Naive B cell (primary cell): Measurements from ENCODE around the gene PHEX. TPM values are rescaled to one million over a fixed set of nuclear protein-coding genes. Genes with fewer than 3 reads are reported as not detected.

Source experiments
- ATAC-seq, 2 donors: fragments of 150-1000 bp; cut with Tn5 transposase; 2 replicates each; pipeline ENCODE4 v1.10.0; 2021; ENCODE audit warnings: low read depth in 2 of 2, mild to moderate bottlenecking in 2 of 2, moderate library complexity in 2 of 2
- DNase-seq: peaks from one replicate; pipeline ENCODE4 v3.0.0; 2022
- H3K27ac Mint-ChIP-seq, 6 donors: one replicate each; pipeline ENCODE4 v1.8.0; 2020 to 2022; ENCODE audit warnings: mild to moderate bottlenecking in 6 of 6, mixed read lengths in 6 of 6, moderate library complexity in 5 of 6, inconsistent platforms in 2 of 6
- H3K27me3 Mint-ChIP-seq, 3 donors: one replicate each; pipeline ENCODE4 v1.8.0; 2021 to 2022; ENCODE audit warnings: mixed read lengths in 3 of 3, mild to moderate bottlenecking in 1 of 3
- H3K36me3 Mint-ChIP-seq, 2 donors: one replicate each; pipeline ENCODE4 v1.8.0; 2020 to 2022; ENCODE audit warnings: mixed read lengths in 2 of 2, inconsistent platforms in 1 of 2, mild to moderate bottlenecking in 1 of 2
- H3K4me1 Mint-ChIP-seq, 3 donors: one replicate each; pipeline ENCODE4 v1.8.0; 2020 to 2022; ENCODE audit warnings: mixed read lengths in 3 of 3, inconsistent platforms in 1 of 3, mild to moderate bottlenecking in 1 of 3, moderate library complexity in 1 of 3
- H3K4me3 Mint-ChIP-seq, 8 donors: one replicate each; pipeline ENCODE4 v1.8.0; 2020 to 2022; ENCODE audit warnings: mild to moderate bottlenecking in 8 of 8, mixed read lengths in 8 of 8, moderate library complexity in 8 of 8, inconsistent platforms in 2 of 8
- H3K9me3 Mint-ChIP-seq, 7 donors: one replicate each; pipeline ENCODE4 v1.8.0; 2020 to 2022; ENCODE audit warnings: mixed read lengths in 7 of 7, mild to moderate bottlenecking in 5 of 7, inconsistent platforms in 2 of 7, moderate library complexity in 1 of 7
- polyA plus RNA-seq, 6 donors: library from polyadenylated mRNA; unstranded; fragments of 300-500 nt; fragmentation: Illumina TruSeq; gene quantifications; one replicate each; pipeline ENCODE4 v1.2.3, GENCODE V29; 2021; ENCODE audit warnings: low read depth in 6 of 6

PHEX gene
- polyA plus RNA-seq, 6 donors from 2014 or later: 0.06 to 0.55 (median 0.18) TPM; not detected in 2

GRCh38 chrX:22021751-22022324 lies 10.3 kb upstream of the PHEX start:
- Mint-ChIP-seq H3K4me3 (no peak overlapping the region), H3K36me3 (peaks cover 0 to 5% of the 10 kb centered on the region in 2 donors), H3K27ac (no peak overlapping the region), H3K4me1 (peaks cover 0 to 9% (median 2%) of the 10 kb centered on the region in 3 donors), H3K9me3 (peaks cover 0 to 4% (median 0%) of the 10 kb centered on the region in 7 donors), H3K27me3 (no peaks in the 10 kb centered on the region)
- ATAC-seq (no peak), DNase-seq (no peak)

DNA sequence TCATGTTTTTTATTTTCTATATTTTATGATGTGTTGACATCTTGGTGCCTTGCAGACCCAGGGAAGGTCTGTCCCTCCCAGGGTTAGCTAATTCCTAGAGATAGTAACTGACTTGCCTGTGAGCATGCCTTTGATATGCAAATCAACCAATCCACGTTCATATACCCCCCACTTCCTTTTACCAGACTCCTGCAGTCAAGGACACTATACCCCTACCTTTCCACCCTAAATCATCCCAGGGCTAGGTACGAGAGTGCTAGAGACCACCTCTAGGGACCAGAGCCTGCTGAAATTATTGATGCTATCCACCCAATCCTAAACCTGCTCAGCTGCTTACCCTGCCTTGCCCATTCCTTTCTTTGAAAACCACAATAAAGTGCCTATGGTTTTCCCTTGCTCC lies 7.5 kb upstream of the PHEX start:
- no peak overlapping the region for H3K27ac Mint-ChIP-seq
- H3K36me3 Mint-ChIP-seq: peaks cover 0 to 5% of the 10 kb centered on the region in 2 donors
- H3K4me3 Mint-ChIP-seq: no peak overlapping the region
- no peaks in the 10 kb centered on the region for H3K27me3 Mint-ChIP-seq
- peaks cover 4 to 15% (median 8%) of the 10 kb centered on the region in 3 donors for H3K4me1 Mint-ChIP-seq
- DNase-seq (no peak), ATAC-seq (no peak)
- H3K9me3 Mint-ChIP-seq: peaks cover 0 to 4% (median 0%) of the 10 kb centered on the region in 7 donors

GRCh38 chrX:22025751-22026150 lies 6.4 kb upstream of the PHEX start:
- peak overlapping the region in 1 of 8 donors; percentile 66 for H3K4me3 Mint-ChIP-seq
- H3K9me3 Mint-ChIP-seq: peaks cover 0 to 4% (median 0%) of the 10 kb centered on the region in 7 donors
- ATAC-seq: no peak
- H3K27ac Mint-ChIP-seq: no peak overlapping the region
- peaks cover 0 to 5% of the 10 kb centered on the region in 2 donors for H3K36me3 Mint-ChIP-seq
- H3K4me1 Mint-ChIP-seq: peaks cover 8 to 19% (median 13%) of the 10 kb centered on the region in 3 donors
- no peaks in the 10 kb centered on the region for H3K27me3 Mint-ChIP-seq
- DNase-seq: no peak

GRCh38 chrX:22026731-22027130 lies 5.4 kb upstream of the PHEX start:
- Mint-ChIP-seq H3K4me1 (peaks cover 8 to 20% (median 17%) of the 10 kb centered on the region in 3 donors), H3K27ac (no peak overlapping the region), H3K9me3 (no peaks in the 10 kb centered on the region), H3K4me3 (peak overlapping the region in 1 of 8 donors; percentile 30), H3K36me3 (no peaks in the 10 kb centered on the region), H3K27me3 (no peaks in the 10 kb centered on the region)
- ATAC-seq (no peak), DNase-seq (no peak)

GRCh38 chrX:22032506-22032905 lies 381 bp downstream of the PHEX start:
- Mint-ChIP-seq H3K27me3 (no peaks in the 10 kb centered on the region), H3K4me3 (peak overlapping the region in 3 of 8 donors; percentile 6 to 64 (median 20)), H3K4me1 (peaks cover 14 to 25% (median 18%) of the 10 kb centered on the region in 3 donors), H3K36me3 (no peaks in the 10 kb centered on the region), H3K27ac (peak overlapping the region in 5 of 6 donors; percentile 2 to 74 (median 26)), H3K9me3 (no peaks in the 10 kb centered on the region)
- ATAC-seq (no peak), DNase-seq (no peak)

DNA sequence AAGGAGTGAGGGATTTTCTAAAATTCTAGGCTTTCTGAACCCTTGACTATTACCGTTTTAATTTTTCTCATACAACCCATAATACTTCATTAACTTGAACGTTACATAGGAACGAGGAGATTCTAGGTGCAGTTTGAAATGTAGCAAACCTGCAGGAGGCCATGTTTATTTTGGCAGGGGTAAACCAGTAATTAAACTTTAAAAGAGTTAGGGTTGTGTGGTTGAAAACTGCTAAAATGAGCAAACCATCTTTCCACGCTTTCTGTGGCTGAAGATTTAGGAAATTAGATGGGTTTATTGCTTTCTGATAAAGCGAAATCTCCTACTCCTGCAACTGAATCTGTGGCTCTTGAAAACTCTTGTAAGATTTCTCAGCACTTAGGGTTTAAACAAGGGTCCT lies 1.7 kb downstream of the PHEX start:
- Mint-ChIP-seq H3K4me3 (no peak overlapping the region), H3K27ac (no peak overlapping the region), H3K36me3 (no peaks in the 10 kb centered on the region), H3K9me3 (no peaks in the 10 kb centered on the region), H3K27me3 (no peaks in the 10 kb centered on the region), H3K4me1 (peaks cover 14 to 25% (median 18%) of the 10 kb centered on the region in 3 donors)
- DNase-seq (no peak), ATAC-seq (no peak)

GRCh38 chrX:22035236-22035635 lies 3.1 kb downstream of the PHEX start:
- ATAC-seq (no peak), DNase-seq (no peak)
- Mint-ChIP-seq H3K27ac (no peak overlapping the region), H3K4me1 (peaks cover 7 to 15% (median 13%) of the 10 kb centered on the region in 3 donors), H3K36me3 (no peaks in the 10 kb centered on the region), H3K9me3 (no peaks in the 10 kb centered on the region), H3K4me3 (no peak overlapping the region), H3K27me3 (no peaks in the 10 kb centered on the region)

DNA sequence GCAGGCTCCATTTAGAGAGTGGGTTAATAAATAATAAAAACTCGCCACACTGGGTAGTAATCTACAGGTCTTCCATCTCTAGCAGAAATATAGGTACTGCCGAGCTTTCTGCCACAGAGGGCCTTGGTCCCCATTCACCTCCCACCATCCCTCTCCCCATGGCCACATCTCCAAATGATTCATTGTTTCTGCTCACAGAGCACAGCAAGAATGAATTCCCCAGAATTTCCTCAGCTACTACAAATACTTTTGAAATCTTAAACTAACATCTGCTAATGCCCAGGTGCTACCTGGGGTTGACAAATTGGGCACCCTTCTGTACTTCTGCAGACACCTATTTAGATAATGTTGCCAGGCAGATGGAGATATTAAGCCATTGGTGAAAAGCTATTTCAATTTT lies 5.1 kb downstream of the PHEX start:
- Mint-ChIP-seq H3K4me1 (peaks cover 5 to 14% (median 6%) of the 10 kb centered on the region in 3 donors), H3K9me3 (peaks cover 0 to 2% (median 0%) of the 10 kb centered on the region in 7 donors), H3K36me3 (no peaks in the 10 kb centered on the region), H3K4me3 (no peak overlapping the region), H3K27ac (peak overlapping the region in 1 of 6 donors; percentile 9), H3K27me3 (no peaks in the 10 kb centered on the region)
- DNase-seq: no peak
- no peak for ATAC-seq

DNA sequence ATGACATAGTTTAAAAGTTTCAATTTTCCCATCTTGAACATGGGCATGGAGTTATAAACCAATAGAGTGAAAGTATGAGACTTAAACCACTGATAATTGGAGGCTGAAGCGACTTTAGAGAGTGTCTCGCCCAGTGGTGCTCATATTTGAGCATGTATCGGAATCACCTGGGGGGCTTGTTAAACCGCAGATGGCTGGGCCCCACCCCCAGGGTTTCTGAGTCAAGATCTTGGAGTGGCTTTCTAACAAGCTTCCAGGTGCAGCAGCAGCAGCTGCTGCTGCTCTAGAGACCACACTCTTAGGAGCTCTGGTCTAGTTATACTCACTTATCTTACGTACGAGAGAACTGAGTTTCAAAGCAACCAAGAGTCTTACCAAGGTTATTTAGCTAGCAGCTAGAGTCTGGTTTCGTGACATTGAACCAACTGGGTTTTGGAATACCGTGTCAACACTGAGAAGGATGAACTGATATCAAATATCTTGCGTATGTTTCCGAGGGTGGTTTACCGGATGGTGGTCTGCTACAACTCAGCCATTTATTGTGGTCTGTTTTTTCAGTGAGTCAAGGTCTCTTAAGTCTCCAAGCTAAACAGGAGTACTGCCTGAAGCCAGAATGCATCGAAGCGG lies 5.9 kb downstream of the PHEX start:
- Mint-ChIP-seq H3K27me3 (no peaks in the 10 kb centered on the region), H3K27ac (no peak overlapping the region), H3K4me1 (peaks cover 0 to 10% (median 0%) of the 10 kb centered on the region in 3 donors), H3K36me3 (no peaks in the 10 kb centered on the region), H3K9me3 (peaks cover 0 to 2% (median 0%) of the 10 kb centered on the region in 7 donors), H3K4me3 (no peak overlapping the region)
- DNase-seq (no peak), ATAC-seq (no peak)

DNA sequence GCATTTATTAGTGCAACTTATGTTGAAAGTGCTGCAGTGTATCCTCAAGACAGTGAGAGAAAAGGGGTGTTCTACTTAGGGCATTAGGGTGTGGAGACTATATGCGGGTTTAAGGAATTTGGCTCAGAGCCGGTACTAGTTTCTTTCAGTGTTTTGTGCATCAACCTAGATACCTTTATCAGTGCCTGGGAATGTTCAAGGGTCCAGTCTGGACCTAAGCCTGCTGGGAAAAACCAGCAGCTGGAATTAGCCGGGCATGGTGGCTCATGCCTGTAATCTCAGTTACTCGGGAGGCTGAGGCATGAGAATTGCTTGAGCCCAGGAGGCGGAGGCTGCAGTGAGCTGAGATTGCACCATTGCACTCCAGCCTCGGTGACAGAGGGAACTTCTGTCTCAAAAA lies 7.4 kb downstream of the PHEX start:
- no peak overlapping the region for H3K4me3 Mint-ChIP-seq
- peak overlapping the region in 1 of 6 donors; percentile 60 for H3K27ac Mint-ChIP-seq
- peaks cover 0 to 10% (median 0%) of the 10 kb centered on the region in 3 donors for H3K4me1 Mint-ChIP-seq
- H3K9me3 Mint-ChIP-seq: peaks cover 0 to 2% (median 0%) of the 10 kb centered on the region in 7 donors
- H3K36me3 Mint-ChIP-seq: no peaks in the 10 kb centered on the region
- ATAC-seq: no peak
- no peaks in the 10 kb centered on the region for H3K27me3 Mint-ChIP-seq
- no peak for DNase-seq

DNA sequence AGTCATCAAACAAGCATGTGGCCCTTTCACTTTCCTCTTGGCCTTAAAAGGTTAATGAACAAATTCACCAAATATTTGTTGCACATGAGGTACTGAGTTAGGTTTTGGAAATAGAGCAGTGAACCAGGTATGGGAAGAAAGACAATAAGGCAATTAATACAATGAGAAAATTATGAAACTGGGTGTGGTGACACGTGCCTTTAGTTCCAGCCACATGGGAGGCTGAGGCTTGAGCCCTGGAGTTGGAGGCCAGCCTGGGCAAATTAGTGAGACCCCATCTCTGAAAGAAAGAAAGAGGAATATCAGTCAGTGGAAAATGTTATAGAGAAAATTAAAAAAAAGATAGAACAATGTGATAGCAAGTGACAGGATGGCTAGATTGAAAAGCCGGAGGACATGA lies 8.1 kb downstream of the PHEX start:
- ATAC-seq (no peak), DNase-seq (no peak)
- Mint-ChIP-seq H3K9me3 (peaks cover 0 to 2% (median 0%) of the 10 kb centered on the region in 7 donors), H3K4me1 (peaks cover 0 to 10% (median 0%) of the 10 kb centered on the region in 3 donors), H3K27ac (peak overlapping the region in 1 of 6 donors; percentile 75), H3K36me3 (no peaks in the 10 kb centered on the region), H3K4me3 (no peak overlapping the region), H3K27me3 (no peaks in the 10 kb centered on the region)

DNA sequence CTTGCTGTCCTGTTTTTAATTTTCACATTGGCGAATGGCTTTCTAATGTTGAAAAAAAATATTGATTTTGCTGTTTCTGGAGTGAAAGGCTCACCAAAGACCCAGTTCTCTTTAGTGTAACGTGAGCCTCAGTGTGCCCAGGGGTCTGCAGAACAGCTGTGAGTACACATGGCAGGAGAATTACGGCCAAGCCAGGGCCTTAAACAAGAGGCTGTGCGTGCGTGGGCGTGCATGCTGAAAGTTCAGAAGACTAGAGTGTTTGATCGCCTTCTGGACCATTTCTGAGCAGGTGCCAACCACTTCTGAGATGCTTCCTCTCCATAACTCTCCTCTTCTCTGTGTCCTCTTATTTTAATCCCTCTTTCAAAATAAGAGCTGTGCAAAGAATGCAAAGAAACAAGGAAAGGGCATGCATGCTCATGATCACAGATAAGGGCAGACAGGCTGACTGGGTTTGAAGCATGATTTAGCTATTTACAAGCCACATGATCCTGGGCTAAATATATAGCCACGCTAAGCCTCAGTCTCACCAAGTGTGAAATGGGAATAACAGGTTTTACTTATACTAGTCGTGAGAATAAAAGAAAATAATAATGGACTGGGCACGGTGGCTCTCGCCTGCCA lies 9.9 kb downstream of the PHEX start:
- Mint-ChIP-seq H3K4me3 (no peak overlapping the region), H3K4me1 (peaks cover 0 to 10% (median 0%) of the 10 kb centered on the region in 3 donors), H3K9me3 (peaks cover 0 to 2% (median 0%) of the 10 kb centered on the region in 7 donors), H3K27me3 (no peaks in the 10 kb centered on the region), H3K27ac (no peak overlapping the region), H3K36me3 (no peaks in the 10 kb centered on the region)
- ATAC-seq (no peak), DNase-seq (no peak)

- ATAC-seq: no peak
- Mint-ChIP-seq H3K9me3 (peaks cover 0 to 2% (median 0%) of the 10 kb centered on the region in 7 donors), H3K36me3 (no peaks in the 10 kb centered on the region), H3K4me1 (peaks cover 0 to 10% (median 0%) of the 10 kb centered on the region in 3 donors), H3K27ac (no peak overlapping the region), H3K4me3 (no peak overlapping the region), H3K27me3 (no peaks in the 10 kb centered on the region)
- no peak for DNase-seq
Measured at GRCh38 chrX:22043872-22044271, 11.7 kb downstream of the PHEX start.

DNA sequence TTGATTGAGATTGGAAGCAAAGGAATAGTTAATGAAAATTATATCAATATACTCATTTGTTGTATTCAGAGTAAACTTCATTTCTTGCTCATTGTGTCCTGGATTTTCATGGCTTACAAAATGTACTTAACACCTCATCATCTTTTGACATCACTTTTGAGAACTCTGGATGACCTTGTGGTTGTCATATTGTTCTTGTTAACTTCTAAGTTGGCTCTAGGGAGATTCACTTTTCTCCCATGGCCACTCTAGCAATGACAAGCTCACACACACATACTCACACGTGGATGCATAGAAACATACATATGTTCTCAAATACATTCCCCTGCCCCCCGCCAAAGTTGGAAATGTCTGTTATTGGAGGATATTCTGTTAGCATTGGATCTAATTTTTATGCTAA lies 15.3 kb downstream of the PHEX start:
- DNase-seq (no peak), ATAC-seq (no peak)
- Mint-ChIP-seq H3K4me3 (no peak overlapping the region), H3K36me3 (no peaks in the 10 kb centered on the region), H3K27me3 (no peaks in the 10 kb centered on the region), H3K27ac (peak overlapping the region in 1 of 6 donors; percentile 47), H3K4me1 (no peaks in the 10 kb centered on the region), H3K9me3 (peaks cover 0 to 1% (median 0%) of the 10 kb centered on the region in 7 donors)
